22Rv1 (cell line): ENCODE results near the gene COX4I1.

Experiments
- CTCF ChIP-seq: fragments of 450-650 bp; IDR thresholded peaks from 2 replicates; pipeline ENCODE4 v1.5.1; 2017; ENCODE audit warnings: mild to moderate bottlenecking
- ZFX ChIP-seq: fragments of 450-650 bp; IDR thresholded peaks from 2 replicates; pipeline ENCODE4 v1.6.1; 2017; ENCODE audit warnings: antibody characterized with exemption, borderline replicate concordance

DNA sequence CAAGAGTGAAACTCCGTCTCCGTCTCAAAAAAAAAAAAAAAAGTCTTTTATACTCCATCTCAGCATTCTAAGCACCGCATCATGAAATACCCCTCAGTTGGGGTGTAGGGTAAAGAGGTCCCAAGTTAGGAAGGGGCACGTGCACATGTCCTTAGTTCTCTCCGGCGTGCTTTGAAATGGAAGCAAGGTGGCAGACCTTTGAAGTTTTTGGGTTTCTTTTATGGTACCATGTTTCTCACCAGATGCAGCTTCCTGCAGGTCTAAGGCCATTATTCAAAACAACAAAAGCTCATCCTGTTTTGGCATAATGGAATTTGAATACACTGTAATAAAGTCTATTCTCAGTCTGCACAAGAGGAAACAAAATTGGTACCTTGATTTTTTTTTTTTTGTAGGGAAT lies 9.7 kb upstream of the COX4I1 start:
- TF ChIP-seq CTCF (no peak), ZFX (no peak)
